CD14-positive monocyte (primary cell): ENCODE data around the gene NCOA4. TPM values are rescaled to one million over a fixed set of nuclear protein-coding genes. Genes with fewer than 3 reads are reported as not detected.

Experiments used
- DNase-seq, 3 donors: peaks; one replicate each; pipeline ENCODE4 v3.0.0-alpha.2; 2011 to 2022
- H2AFZ ChIP-seq: 2 replicates; pipeline ENCODE4 v1.6.0; 2012; ENCODE audit warnings: mild to moderate bottlenecking, low read depth, low read length, inconsistent platforms; ENCODE audit not compliant: insufficient read depth, poor library complexity, severe bottlenecking
- H3K27ac ChIP-seq, 2 donors: 1 replicate in 1 of 2; 2 replicates in 1 of 2; pipeline ENCODE4 v1.5.1; 2012 to 2013; ENCODE audit warnings: low read length in 2 of 2, control low read depth in 1 of 2, inconsistent platforms in 1 of 2, low read depth in 1 of 2, mild to moderate bottlenecking in 1 of 2
- H3K27me3 ChIP-seq, 2 donors: one replicate each; pipeline versions ENCODE4 v1.6.0 to v1.6.1; 2011 to 2013; ENCODE audit warnings: low read length in 2 of 2; ENCODE audit not compliant: control insufficient read depth in 2 of 2, insufficient read depth in 2 of 2
- H3K36me3 ChIP-seq, 2 donors: replicated peaks in 1 of 2; 1 replicate in 1 of 2; 2 replicates in 1 of 2; pipeline versions ENCODE4 v1.5.1 to v1.6.1; 2012 to 2013; ENCODE audit warnings: low read length in 2 of 2, control low read depth in 1 of 2, inconsistent platforms in 1 of 2, mild to moderate bottlenecking in 1 of 2; ENCODE audit not compliant: insufficient read depth in 2 of 2, control insufficient read depth in 1 of 2
- H3K4me1 ChIP-seq, 2 donors: 1 replicate in 1 of 2; 2 replicates in 1 of 2; pipeline versions ENCODE4 v1.5.1 to v1.6.1; 2012 to 2013; ENCODE audit warnings: low read length in 2 of 2, control low read depth in 1 of 2, inconsistent platforms in 1 of 2, mild to moderate bottlenecking in 1 of 2, moderate library complexity in 1 of 2; ENCODE audit not compliant: insufficient read depth in 2 of 2, control insufficient read depth in 1 of 2
- H3K4me2 ChIP-seq: replicated peaks from 2 replicates; pipeline ENCODE3; 2012; ENCODE audit warnings: low read length, moderate library complexity, mild to moderate bottlenecking; ENCODE audit not compliant: poor library complexity, severe bottlenecking; ENCODE audit errors: extremely low read depth
- H3K4me3 ChIP-seq, 3 experiments: fragments of 200-600 bp in 1 of 3; sonication (generic) in 1 of 3; replicated peaks in 1 of 3; 1 replicate in 2 of 3; 2 replicates in 1 of 3; pipeline ENCODE4 v1.5.1; 2011 to 2013; ENCODE audit warnings: low read length in 3 of 3, mild to moderate bottlenecking in 3 of 3, control low read depth in 2 of 3, low read depth in 2 of 3, inconsistent platforms in 1 of 3, moderate library complexity in 1 of 3
- H3K79me2 ChIP-seq: 2 replicates; pipeline ENCODE4 v1.6.0; 2012; ENCODE audit warnings: mild to moderate bottlenecking, control low read depth, inconsistent platforms, low read length, moderate library complexity; ENCODE audit not compliant: insufficient read depth
- H3K9ac ChIP-seq: 2 replicates; pipeline ENCODE4 v1.6.0; 2017; ENCODE audit warnings: low read length, mild to moderate bottlenecking; ENCODE audit not compliant: insufficient read depth, poor library complexity, severe bottlenecking
- H3K9me3 ChIP-seq, 2 donors: replicated peaks in 1 of 2; 1 replicate in 1 of 2; 2 replicates in 1 of 2; pipeline versions ENCODE4 v1.5.1 to v1.6.1; 2012 to 2013; ENCODE audit warnings: low read length in 2 of 2, control low read depth in 1 of 2; ENCODE audit not compliant: control insufficient read depth in 1 of 2, insufficient read depth in 1 of 2
- H4K20me1 ChIP-seq: 2 replicates; pipeline ENCODE4 v1.6.0; 2012; ENCODE audit warnings: mild to moderate bottlenecking, low read length, control low read depth, moderate library complexity; ENCODE audit not compliant: insufficient read depth
- H3K27ac Mint-ChIP-seq, 7 donors: one replicate each; pipeline ENCODE4 v1.8.0; 2020; ENCODE audit warnings: mild to moderate bottlenecking in 7 of 7, mixed read lengths in 7 of 7, moderate library complexity in 6 of 7, inconsistent platforms in 2 of 7
- H3K27me3 Mint-ChIP-seq, 3 donors: one replicate each; pipeline ENCODE4 v1.8.0; 2021 to 2022; ENCODE audit warnings: low read depth in 3 of 3, mild to moderate bottlenecking in 3 of 3, mixed read lengths in 3 of 3, moderate library complexity in 3 of 3, inconsistent platforms in 1 of 3
- H3K36me3 Mint-ChIP-seq, 2 donors: one replicate each; pipeline ENCODE4 v1.8.0; 2020; ENCODE audit warnings: mixed read lengths in 2 of 2, inconsistent platforms in 1 of 2, mild to moderate bottlenecking in 1 of 2
- H3K4me1 Mint-ChIP-seq: one replicate; pipeline ENCODE4 v1.8.0; 2020; ENCODE audit warnings: mild to moderate bottlenecking, mixed read lengths
- H3K4me3 Mint-ChIP-seq, 2 donors: one replicate each; pipeline ENCODE4 v1.8.0; 2020; ENCODE audit warnings: mild to moderate bottlenecking in 2 of 2, mixed read lengths in 2 of 2, moderate library complexity in 1 of 2
- H3K9me3 Mint-ChIP-seq, 7 donors: one replicate each; pipeline ENCODE4 v1.8.0; 2020 to 2022; ENCODE audit warnings: mixed read lengths in 7 of 7, mild to moderate bottlenecking in 6 of 7, moderate library complexity in 6 of 7, inconsistent platforms in 2 of 7
- WGBS: methylation state at CpG from one replicate; pipeline ENCODE4 v1.1.5; 2013; ENCODE audit warnings: missing lambda C conversion rate; ENCODE audit not compliant: insufficient coverage; 5-methylcytosine and 5-hydroxymethylcytosine counted together
- intact Hi-C, 2 donors: fragments of 100-400 bp; cut with micrococcal nuclease; formaldehyde crosslinking; loops; one replicate each; pipeline versions ENCODE4 v1.15.0 to v1.15.1; 2023
- polyA plus RNA-seq, 3 donors: library from polyadenylated mRNA; depleted of rRNA in 1 of 3; unstranded in 2 of 3; stranded (reverse) in 1 of 3; fragments of 300-500 nt in 2 of 3; fragments of >200 nt in 1 of 3; fragmentation: Illumina TruSeq in 2 of 3; gene quantifications; 1 replicate in 2 of 3; 2 replicates in 1 of 3; pipeline ENCODE4 v1.2.3, GENCODE V29; 2012 to 2021
- TF ChIP-seq, protein P1 (sequence below): fragments of 200-600 bp; IDR thresholded peaks from one replicate; pipeline ENCODE4 v1.8.0; 2022; ENCODE audit warnings: antibody characterized with exemption, mild to moderate bottlenecking

Gene NCOA4
- polyA plus RNA-seq, 3 donors, result 161 to 853 (median 784) TPM

DNA sequence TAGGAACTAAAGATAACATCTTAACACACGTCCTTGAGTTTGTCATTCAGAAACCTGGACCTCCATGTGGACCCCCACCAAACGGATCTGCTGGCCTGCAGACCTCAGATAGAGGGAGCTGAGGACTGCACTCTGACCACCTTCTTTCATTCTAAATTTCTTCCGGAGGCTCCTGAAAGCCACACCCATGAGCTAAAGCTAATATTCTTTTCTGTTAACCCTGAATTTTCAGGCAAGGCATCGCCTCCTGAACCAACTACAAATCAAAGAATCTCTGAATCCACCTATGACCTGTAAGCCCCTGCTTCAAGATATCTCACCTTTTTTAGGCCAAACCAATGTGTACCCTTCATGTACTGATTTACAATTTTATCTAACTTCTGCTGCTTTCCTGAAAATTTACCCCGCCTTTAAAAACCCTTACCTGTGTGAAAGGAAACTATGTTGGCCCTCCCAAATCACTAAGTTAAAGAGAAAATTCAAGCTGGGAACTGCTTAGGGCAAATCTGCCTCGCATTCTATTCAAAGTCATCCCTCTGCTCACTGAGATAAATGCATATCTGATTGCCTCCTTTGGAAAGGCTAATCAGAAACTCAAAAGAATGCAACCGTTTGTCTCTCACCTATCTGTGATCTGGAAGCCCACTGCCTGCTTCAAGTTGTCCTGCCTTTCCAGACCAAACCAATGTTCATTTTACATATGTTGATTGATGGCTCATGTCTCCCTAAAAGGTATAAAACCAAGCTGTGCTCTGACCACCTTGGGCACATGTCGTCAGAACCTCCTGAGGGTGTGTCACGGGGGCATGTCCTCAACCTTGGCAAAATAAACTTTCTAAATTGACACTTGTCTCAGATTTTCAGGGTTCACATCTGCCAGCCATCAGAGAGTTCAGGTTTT lies 23.4 kb upstream of the NCOA4 start:
- no peak for DNase-seq
- no peak overlapping the region for H3K4me3 Mint-ChIP-seq
- H3K27ac Mint-ChIP-seq, result no peak overlapping the region
- TF ChIP-seq, protein P1, sequence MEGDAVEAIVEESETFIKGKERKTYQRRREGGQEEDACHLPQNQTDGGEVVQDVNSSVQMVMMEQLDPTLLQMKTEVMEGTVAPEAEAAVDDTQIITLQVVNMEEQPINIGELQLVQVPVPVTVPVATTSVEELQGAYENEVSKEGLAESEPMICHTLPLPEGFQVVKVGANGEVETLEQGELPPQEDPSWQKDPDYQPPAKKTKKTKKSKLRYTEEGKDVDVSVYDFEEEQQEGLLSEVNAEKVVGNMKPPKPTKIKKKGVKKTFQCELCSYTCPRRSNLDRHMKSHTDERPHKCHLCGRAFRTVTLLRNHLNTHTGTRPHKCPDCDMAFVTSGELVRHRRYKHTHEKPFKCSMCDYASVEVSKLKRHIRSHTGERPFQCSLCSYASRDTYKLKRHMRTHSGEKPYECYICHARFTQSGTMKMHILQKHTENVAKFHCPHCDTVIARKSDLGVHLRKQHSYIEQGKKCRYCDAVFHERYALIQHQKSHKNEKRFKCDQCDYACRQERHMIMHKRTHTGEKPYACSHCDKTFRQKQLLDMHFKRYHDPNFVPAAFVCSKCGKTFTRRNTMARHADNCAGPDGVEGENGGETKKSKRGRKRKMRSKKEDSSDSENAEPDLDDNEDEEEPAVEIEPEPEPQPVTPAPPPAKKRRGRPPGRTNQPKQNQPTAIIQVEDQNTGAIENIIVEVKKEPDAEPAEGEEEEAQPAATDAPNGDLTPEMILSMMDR, result no peak
- H3K36me3 ChIP-seq, result no peaks in the 10 kb centered on the region
- WGBS, result 86% methylated on average over 6 of the region's 9 CpGs
- peaks cover 3 to 11% of the 10 kb centered on the region in 2 donors for H3K9me3 ChIP-seq
- peaks cover 12% of the 10 kb centered on the region for H3K4me1 Mint-ChIP-seq
- peaks cover 2 to 5% of the 10 kb centered on the region in 2 donors for H3K36me3 Mint-ChIP-seq
- no peaks in the 10 kb centered on the region for H3K27me3 ChIP-seq
- H3K9me3 Mint-ChIP-seq, result peaks cover 7 to 18% (median 14%) of the 10 kb centered on the region in 7 donors
- no peak overlapping the region for H2AFZ ChIP-seq
- no peak overlapping the region for H3K4me3 ChIP-seq
- H3K79me2 ChIP-seq, result no peaks in the 10 kb centered on the region
- intact Hi-C loops, result no loop called here
- no peaks in the 10 kb centered on the region for H4K20me1 ChIP-seq
- no peaks in the 10 kb centered on the region for H3K27me3 Mint-ChIP-seq
- H3K4me2 ChIP-seq, result no peak overlapping the region
- no peak overlapping the region for H3K27ac ChIP-seq
- peaks cover 12 to 15% of the 10 kb centered on the region in 2 donors for H3K4me1 ChIP-seq
- no peak overlapping the region for H3K9ac ChIP-seq

DNA sequence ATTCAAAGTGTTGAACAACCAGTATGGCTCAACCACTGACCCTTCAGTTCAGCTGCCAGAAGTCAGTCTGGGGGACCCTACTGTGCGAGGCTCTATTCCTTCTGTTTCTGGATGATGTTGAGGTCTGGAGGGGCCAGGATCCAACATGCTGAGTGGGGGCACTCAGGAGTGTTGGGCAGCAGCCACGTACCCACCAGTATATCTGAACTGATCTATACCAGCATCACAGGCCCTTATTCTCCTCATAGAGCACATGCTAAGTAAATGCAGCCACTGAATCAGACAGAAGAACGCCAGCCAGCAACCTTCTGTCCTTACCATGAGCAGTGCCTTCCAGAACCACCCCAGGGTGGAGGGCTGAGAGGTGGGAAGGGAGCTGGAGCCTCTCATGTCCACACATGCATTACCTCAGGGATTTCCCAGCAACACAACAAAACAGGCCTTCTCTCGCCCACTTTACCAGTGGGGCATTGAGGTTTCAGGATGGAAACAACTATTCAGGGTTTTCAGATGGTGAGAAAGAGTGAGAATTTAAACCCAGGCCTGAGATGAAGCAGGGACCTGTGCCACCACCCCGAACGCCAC lies 22.5 kb upstream of the NCOA4 start:
- no peaks in the 10 kb centered on the region for H4K20me1 ChIP-seq
- no peaks in the 10 kb centered on the region for H3K36me3 ChIP-seq
- H3K4me2 ChIP-seq, result no peak overlapping the region
- intact Hi-C loops, result no loop called here
- H3K79me2 ChIP-seq, result no peaks in the 10 kb centered on the region
- peaks cover 12 to 15% of the 10 kb centered on the region in 2 donors for H3K4me1 ChIP-seq
- Mint-ChIP-seq H3K9me3 (peaks cover 7 to 15% (median 11%) of the 10 kb centered on the region in 7 donors), H3K4me3 (no peak overlapping the region), H3K27ac (peak overlapping the region in 1 of 7 donors; percentile 24), H3K4me1 (peaks cover 12% of the 10 kb centered on the region), H3K27me3 (peaks cover 0 to 2% (median 0%) of the 10 kb centered on the region in 3 donors), H3K36me3 (peaks cover 2 to 5% of the 10 kb centered on the region in 2 donors)
- peaks cover 3 to 11% of the 10 kb centered on the region in 2 donors for H3K9me3 ChIP-seq
- TF ChIP-seq, protein P1, result no peak
- no peak overlapping the region for H2AFZ ChIP-seq
- WGBS, result 100% methylated on average over 3 of the region's 6 CpGs
- DNase-seq, result no peak
- H3K4me3 ChIP-seq, result no peak overlapping the region
- no peak overlapping the region for H3K27ac ChIP-seq
- no peaks in the 10 kb centered on the region for H3K27me3 ChIP-seq
- H3K9ac ChIP-seq, result no peak overlapping the region
